HepG2 (cell line): ENCODE data around the gene MTHFD1.

Source experiments
- SIN3A ChIP-seq: IDR thresholded peaks from 2 replicates; pipeline ENCODE4 v1.6.1; 2011; ENCODE audit warnings: low read depth, mild to moderate bottlenecking, control low read depth, low read length, borderline replicate concordance
- SP1 ChIP-seq, 2 experiments: fragments of 450-650 bp in 1 of 2; sonication (generic) in 1 of 2; formaldehyde crosslinking in 1 of 2; IDR thresholded peaks; 2 replicates each; pipeline versions ENCODE4 v1.4.0 to v1.6.1; 2016 to 2020; ENCODE audit warnings: missing genetic modification reagents in 1 of 2

GRCh38 chr14:64450255-64450654, 62.1 kb downstream of the MTHFD1 start:
- TF ChIP-seq SP1 (IDR thresholded peaks at IDR 0.05) (no peak), SP1 (CRISPR knock-in tag; IDR thresholded peaks at IDR 0.05) (no peak), SIN3A (no peak)
